Osteocyte (in vitro differentiated cells): ENCODE data around the gene TTC23L. TPM values are rescaled to one million over a fixed set of nuclear protein-coding genes. Genes with fewer than 3 reads are reported as not detected.

Experiments used
- DNase-seq: peaks from one replicate; pipeline ENCODE4 v3.0.0; 2021; ENCODE audit warnings: mixed read lengths; ENCODE audit not compliant: unreplicated experiment; ENCODE audit errors: extremely low spot score
- H3K27ac Mint-ChIP-seq: one replicate; pipeline ENCODE4 v1.8.0; 2021; ENCODE audit warnings: mild to moderate bottlenecking, mixed read lengths; ENCODE audit not compliant: unreplicated experiment
- H3K27me3 Mint-ChIP-seq: one replicate; pipeline ENCODE4 v1.8.0; 2021; ENCODE audit warnings: mixed read lengths; ENCODE audit not compliant: unreplicated experiment
- H3K36me3 Mint-ChIP-seq: one replicate; pipeline ENCODE4 v1.8.0; 2021; ENCODE audit warnings: mixed read lengths; ENCODE audit not compliant: unreplicated experiment
- H3K4me1 Mint-ChIP-seq: one replicate; pipeline ENCODE4 v1.8.0; 2021; ENCODE audit warnings: mixed read lengths; ENCODE audit not compliant: unreplicated experiment
- H3K4me3 Mint-ChIP-seq: one replicate; pipeline ENCODE4 v1.8.0; 2021; ENCODE audit warnings: mild to moderate bottlenecking, moderate library complexity, mixed read lengths; ENCODE audit not compliant: unreplicated experiment
- H3K9me3 Mint-ChIP-seq: one replicate; pipeline ENCODE4 v1.8.0; 2021; ENCODE audit warnings: mixed read lengths; ENCODE audit not compliant: unreplicated experiment
- total RNA-seq: library from RNA; stranded (reverse); gene quantifications from 2 replicates; pipeline ENCODE4 v1.2.1, GENCODE V29; 2021
- TF ChIP-seq, protein P1 (sequence below): fragments of 200-600 bp; sonication (generic); IDR thresholded peaks from 2 replicates; pipeline ENCODE4 v1.5.0; 2021; ENCODE audit warnings: antibody characterized with exemption, mild to moderate bottlenecking, moderate library complexity

Gene TTC23L
- total RNA-seq, 1 donor from 2014 or later: 0.59 TPM

DNA sequence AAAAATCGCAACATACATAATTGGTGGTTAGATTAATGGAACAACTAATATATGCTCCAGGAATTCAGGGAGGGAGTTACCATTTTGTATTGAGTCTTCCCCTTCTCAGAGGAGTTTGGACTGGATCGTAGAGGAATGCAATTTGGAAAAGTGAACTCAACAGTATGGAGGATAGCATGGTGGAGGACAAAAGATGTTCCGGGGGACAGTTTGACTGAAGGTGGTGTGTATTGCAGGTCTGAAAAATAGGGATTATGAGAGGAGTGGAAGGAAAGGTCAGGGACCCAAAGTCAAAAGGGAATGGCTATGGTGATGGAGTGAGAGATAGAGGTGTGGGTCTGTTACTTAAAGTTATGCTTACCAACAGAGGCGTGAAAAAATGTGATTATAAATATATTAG, 91.9 kb downstream of the TTC23L start:
- DNase-seq: no peak

DNA sequence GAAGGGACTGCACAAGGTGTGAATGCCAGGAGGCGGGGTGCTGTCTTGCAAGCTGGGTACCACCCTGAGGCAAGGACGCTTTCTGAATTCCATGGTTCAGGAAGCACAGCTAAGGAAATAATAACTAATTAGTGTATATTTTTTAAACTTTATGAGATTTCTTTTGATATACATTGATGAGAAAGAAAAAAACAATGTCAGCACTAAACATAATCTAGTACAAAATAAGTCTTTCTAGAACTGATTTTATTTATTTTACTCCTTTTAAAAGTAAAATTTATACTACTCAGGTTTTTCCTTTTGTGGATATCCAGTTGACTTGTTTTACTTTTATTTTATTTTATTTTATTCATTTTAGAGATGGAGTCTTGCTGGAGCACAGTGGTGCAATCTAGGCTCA, 94.0 kb downstream of the TTC23L start:
- TF ChIP-seq, protein P1, sequence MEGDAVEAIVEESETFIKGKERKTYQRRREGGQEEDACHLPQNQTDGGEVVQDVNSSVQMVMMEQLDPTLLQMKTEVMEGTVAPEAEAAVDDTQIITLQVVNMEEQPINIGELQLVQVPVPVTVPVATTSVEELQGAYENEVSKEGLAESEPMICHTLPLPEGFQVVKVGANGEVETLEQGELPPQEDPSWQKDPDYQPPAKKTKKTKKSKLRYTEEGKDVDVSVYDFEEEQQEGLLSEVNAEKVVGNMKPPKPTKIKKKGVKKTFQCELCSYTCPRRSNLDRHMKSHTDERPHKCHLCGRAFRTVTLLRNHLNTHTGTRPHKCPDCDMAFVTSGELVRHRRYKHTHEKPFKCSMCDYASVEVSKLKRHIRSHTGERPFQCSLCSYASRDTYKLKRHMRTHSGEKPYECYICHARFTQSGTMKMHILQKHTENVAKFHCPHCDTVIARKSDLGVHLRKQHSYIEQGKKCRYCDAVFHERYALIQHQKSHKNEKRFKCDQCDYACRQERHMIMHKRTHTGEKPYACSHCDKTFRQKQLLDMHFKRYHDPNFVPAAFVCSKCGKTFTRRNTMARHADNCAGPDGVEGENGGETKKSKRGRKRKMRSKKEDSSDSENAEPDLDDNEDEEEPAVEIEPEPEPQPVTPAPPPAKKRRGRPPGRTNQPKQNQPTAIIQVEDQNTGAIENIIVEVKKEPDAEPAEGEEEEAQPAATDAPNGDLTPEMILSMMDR: no peak
- Mint-ChIP-seq H3K9me3 (no peaks in the 10 kb centered on the region), H3K4me3 (no peak overlapping the region), H3K27ac (no peak overlapping the region), H3K36me3 (peaks cover 22% of the 10 kb centered on the region), H3K4me1 (peaks cover 20% of the 10 kb centered on the region), H3K27me3 (no peaks in the 10 kb centered on the region)
- DNase-seq: no peak

More for the DNA sequence above, 91.9 kb downstream of the TTC23L start:
- Mint-ChIP-seq H3K4me3 (peak overlapping the region; percentile 99), H3K27me3 (no peaks in the 10 kb centered on the region), H3K4me1 (peaks cover 20% of the 10 kb centered on the region), H3K9me3 (no peaks in the 10 kb centered on the region), H3K36me3 (peaks cover 15% of the 10 kb centered on the region), H3K27ac (peak overlapping the region; percentile 98)
- TF ChIP-seq, protein P1: no peak

DNA sequence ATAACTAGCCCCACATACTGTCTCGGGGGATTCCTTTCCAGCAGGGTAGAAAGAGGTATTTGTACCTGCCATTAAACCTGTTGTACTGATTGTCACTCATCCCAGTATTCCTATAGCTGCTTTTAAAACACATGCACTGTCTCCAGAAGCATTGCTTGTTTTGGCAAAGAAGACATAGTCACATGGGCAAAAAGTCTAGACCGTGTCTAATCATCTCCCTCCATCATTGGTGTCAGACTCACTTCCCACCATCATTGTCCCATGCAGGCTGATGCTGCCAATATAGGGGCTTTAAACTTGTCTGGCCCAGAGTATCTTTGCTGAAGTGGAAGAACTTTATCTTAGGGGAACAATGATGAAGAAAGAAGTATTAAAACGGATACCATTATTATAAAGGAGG, 103.0 kb downstream of the TTC23L start:
- H3K4me3 Mint-ChIP-seq: no peak overlapping the region
- no peaks in the 10 kb centered on the region for H3K4me1 Mint-ChIP-seq
- TF ChIP-seq, protein P1: no peak
- H3K36me3 Mint-ChIP-seq: peaks cover 50% of the 10 kb centered on the region
- H3K9me3 Mint-ChIP-seq: no peaks in the 10 kb centered on the region
- DNase-seq: no peak
- H3K27me3 Mint-ChIP-seq: no peaks in the 10 kb centered on the region
- H3K27ac Mint-ChIP-seq: no peak overlapping the region

DNA sequence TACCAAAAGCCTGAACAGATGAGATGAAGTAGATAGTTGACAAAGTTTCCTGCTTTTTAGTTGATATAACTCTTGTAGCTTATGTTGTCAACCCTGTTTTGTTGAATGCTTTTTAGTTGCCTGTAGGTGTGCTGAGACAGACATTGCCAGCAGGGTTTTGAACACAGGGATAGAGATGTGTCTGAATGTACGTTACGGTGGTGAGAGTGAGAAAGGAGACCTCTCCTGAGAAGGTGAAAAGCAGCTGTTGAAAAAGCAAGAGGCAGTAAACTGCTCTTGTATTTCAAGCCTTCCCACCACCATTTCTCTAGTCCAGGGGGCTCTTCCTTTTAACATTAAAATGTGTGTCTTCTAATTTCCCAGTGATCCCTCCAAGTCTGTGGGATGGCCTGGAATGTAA, 105.1 kb downstream of the TTC23L start:
- Mint-ChIP-seq H3K36me3 (peaks cover 49% of the 10 kb centered on the region), H3K27ac (no peak overlapping the region), H3K4me3 (no peak overlapping the region), H3K4me1 (no peaks in the 10 kb centered on the region), H3K9me3 (no peaks in the 10 kb centered on the region), H3K27me3 (no peaks in the 10 kb centered on the region)
- TF ChIP-seq, protein P1: no peak
- no peak for DNase-seq

DNA sequence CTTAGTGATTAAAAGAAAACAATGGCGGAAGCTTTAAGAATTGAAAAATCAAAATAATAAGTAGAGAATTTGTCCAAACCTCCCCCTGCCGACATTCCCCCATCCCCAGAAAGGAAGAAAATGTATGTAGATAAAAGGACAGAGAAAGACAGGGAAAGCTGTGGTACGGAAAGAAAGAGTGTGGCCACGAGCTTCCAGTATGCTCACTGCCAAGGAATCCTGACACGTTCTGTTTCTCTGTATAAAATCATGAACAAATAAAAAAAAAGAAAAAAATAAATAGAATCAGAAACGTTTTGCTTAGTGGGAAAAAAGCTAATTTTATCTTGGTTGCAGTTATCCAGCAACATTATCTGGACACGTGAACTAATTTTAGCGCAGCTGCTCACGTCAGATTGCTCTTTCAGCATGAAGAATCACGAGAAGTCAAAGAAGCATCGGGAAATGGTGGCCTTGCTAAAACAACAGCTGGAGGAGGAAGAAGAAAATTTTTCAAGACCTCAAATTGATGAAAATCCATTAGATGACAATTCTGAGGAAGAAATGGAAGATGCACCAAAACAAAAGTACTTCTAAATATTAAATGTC, 105.6 kb downstream of the TTC23L start:
- H3K9me3 Mint-ChIP-seq: no peaks in the 10 kb centered on the region
- H3K27ac Mint-ChIP-seq: no peak overlapping the region
- DNase-seq: no peak
- H3K4me1 Mint-ChIP-seq: no peaks in the 10 kb centered on the region
- peaks cover 51% of the 10 kb centered on the region for H3K36me3 Mint-ChIP-seq
- TF ChIP-seq, protein P1: no peak
- no peak overlapping the region for H3K4me3 Mint-ChIP-seq
- H3K27me3 Mint-ChIP-seq: no peaks in the 10 kb centered on the region

Other genes starting within 250 kb of the TTC23L start
- 130 and 138 TPM in 2 replicates for gene RAI14, start 182.8 kb upstream of the TTC23L start, total RNA-seq
- 17.1 and 19.5 TPM in 2 replicates for gene RAD1, start 76.3 kb downstream of the TTC23L start, total RNA-seq
- gene BRIX1, start 76.5 kb downstream of the TTC23L start, total RNA-seq: 18.7 and 20.2 TPM in 2 replicates
- gene DNAJC21, start 90.4 kb downstream of the TTC23L start, total RNA-seq: 37.5 and 39.5 TPM in 2 replicates
- not detected in 2 replicates for gene AGXT2, start 208.8 kb downstream of the TTC23L start, total RNA-seq